8988T (cell line): ENCODE measurements around the gene MACROD2.
"Not testable (repeated sequence)": the region's sequence is repeated elsewhere in the genome, so short reads cannot be mapped to it uniquely, and the experiment has no call there.

Experiments used
- DNase-seq: peaks from one replicate; pipeline ENCODE4 v3.0.0; 2011

MACROD2 gene

DNA sequence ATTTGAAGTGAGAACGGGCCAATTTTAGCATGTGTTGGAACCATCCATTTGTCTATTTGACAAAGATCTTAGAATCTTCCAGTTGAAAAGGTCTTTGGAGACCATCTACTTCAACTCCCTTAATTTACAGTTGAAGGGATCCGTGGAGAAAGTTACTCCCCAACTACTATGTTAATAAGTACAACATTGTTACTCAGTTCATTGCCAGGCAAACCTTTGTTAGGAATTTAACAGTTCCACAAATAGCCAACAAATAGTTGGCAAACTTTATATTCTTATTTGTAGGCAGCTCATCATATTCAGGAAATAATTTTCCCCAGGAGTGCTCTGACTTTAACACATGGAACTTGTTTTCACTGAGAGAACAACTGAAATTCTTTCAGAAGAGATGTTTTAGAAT is 423.1 kb downstream of the MACROD2 start:
- DNase-seq: no peak

DNA sequence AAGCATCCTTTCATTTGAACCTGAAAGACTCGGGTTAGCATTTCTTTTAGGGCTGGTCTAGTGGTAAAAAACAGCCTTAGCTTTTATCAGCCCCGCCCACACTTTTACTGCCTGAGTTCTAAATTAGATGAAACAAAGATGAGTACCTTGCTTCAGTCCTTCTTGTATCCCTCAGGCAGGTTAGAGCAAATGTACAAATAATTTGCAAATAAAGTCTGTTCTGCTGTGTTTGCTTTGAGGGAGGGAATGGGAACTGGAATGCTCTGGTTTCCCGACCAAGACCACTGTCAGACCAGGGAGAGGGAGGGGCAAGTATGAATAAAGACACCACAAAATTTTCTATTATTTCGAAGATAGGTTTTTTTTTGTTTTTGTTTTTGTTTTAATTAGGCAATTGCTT is 427.6 kb downstream of the MACROD2 start:
- DNase-seq: no peak

DNA sequence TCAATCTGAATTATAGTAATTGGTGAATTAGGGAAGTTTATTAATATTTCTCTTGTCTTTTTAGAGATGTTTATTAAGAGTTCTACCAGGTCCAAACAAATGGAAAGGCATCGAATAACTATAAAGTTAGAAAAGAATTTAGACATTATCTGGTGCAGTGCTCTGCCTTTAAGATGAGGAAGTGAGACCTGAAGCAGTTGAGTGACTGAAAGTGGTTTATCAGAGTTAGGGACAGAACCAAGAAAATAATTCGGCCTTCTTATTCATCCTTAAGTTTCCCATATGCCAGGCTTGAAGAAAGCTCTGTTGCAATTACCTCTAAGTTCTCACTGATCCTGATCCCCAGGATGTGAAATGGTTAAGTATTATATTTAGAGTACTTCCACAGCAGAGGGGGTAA is 436.3 kb downstream of the MACROD2 start:
- DNase-seq: no peak

DNA sequence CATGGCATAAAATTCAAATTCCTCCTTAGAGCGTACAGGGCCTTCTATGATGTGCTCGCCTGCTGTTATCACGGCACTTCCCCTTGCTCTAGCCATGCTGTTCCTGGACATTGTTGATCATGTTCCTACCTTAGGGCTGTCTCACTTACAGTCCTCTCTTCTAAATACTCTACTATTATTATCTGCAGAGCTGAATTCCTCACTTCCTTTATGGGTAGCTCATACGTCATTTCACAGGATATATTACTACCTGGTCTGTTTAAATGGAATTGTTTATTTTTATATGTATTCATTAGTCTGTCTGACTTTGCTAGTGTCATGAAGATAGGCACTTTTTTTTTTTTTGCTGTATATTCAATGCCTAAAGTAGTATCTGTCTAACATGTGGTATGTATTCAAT is 436.8 kb downstream of the MACROD2 start:
- DNase-seq: no peak

DNA sequence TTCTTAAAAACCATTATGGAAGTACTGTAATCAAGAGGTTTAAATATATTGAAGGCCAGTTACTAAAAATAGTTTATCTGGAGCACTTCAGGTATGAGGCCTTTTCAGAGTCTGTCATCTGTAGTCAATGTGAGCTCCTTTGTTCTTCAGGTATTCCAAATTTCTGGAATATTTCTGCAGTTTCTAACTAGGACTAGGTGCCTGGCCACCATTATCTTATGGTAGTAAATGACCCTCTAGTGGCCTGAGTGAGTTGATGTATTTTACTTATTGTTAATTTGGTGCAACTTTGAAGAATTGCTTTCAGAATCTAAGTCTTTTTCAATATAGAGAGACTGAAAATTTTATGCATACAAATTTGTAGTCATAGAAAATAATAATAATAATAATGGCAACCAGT is 437.3 kb downstream of the MACROD2 start:
- no peak for DNase-seq

DNA sequence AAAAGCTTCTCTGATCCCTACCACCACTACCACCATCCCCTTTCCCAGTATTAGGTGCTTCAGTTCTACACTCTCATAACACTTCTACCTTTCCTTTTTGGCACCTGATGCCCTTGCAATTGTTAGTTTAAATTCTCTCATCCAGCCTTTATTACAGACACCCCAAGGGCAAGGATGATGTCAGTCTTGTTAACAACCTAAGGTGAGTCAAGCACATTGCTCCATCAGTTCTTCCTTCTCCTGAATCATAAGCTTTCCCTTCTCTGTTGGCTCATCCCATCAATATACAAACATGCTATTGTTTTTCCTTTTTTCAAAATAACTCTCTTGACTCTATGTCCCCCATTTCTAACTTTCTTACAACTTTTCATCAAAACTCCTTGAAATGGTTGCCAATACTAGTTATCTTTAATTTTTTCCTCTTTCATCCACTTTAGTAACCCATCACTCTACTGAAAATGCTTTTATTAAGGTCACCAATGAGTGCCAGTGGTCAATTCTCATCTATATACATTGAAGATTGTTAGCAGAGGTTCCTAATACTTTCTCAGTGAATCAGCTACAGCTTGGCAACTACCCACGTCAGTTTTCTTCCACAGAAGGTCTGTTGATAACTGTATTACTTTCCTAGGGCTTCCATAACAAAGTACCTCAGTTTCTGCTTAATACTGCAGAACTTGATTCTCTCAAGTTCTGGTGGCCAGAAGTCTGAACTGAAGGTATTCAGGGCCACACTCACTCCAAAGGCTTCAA is 439.2 kb downstream of the MACROD2 start:
- DNase-seq: no peak

DNA sequence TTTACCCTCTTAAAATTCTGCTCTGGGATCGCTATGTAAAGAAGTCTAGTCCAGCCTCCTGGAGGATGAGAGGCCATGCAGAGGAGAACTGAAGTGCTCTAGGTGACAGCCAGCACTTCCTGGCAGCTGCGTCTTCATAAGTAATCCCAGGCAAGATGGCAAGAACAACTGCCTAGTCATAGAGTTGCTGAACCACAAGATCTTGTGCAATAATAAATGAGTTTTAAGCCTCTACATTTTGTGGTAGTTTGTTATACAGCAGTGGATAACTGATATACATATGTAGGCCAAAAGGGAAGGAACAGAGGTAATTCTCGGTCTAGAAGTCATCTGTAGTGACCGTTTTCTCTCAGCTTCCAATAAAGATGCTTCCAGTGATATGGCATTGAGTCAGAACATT is 445.9 kb downstream of the MACROD2 start:
- no peak for DNase-seq

DNA sequence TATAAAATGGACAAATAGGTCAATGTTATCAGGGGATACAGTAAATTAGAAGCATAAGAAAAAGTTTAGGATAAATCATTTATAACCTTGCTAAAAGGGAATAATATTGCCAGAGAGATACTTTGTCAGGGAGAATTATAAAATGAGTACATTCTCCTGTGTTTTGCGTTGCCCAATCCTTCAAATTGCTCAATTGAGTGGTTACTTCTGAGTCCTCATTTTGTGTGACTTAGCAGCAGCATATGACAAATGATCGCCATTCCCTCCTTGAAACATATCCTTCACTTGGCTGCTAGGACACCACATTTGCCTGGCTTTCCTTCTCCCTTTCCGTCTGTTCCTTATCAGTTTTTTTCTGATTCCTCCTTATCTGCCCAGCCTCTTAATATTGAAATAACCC is 448.8 kb downstream of the MACROD2 start:
- no peak for DNase-seq

DNA sequence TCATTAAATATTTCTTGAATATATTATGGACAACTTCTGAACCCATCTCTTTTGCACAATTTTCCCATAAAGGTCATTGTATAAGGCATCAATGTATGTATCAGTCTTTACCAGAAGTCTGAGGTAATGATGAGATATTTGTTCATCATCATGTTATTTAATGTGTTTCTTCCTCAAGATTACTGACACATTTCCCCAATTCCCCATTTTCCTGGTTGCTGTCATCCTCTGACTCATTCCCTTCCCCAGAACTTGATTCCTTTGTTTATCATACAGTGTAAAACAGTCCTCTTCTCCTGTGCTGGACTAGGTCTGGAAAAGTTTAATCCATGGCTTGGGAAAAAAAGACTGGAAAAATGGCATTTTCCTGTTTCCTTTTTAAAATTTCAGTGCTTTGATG is 450.0 kb downstream of the MACROD2 start:
- no peak for DNase-seq

DNA sequence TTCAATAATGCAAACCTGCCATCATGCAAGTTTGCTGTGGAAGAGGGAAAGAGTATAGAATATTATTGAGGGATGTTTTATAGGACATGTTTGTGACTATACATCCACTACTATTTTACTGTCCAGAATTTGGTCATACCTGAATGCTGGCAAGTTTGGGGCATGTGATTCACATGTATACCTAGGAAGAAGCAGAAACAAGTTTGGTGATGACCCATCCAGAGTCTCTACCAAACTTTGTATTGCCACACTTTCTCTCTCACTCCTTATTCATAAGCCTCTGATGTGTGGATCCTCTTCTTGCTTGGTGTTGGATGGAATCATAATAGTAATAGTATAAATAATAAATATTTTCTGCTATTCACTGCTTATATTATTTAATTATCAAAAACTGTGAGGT is 450.6 kb downstream of the MACROD2 start:
- DNase-seq: no peak

DNA sequence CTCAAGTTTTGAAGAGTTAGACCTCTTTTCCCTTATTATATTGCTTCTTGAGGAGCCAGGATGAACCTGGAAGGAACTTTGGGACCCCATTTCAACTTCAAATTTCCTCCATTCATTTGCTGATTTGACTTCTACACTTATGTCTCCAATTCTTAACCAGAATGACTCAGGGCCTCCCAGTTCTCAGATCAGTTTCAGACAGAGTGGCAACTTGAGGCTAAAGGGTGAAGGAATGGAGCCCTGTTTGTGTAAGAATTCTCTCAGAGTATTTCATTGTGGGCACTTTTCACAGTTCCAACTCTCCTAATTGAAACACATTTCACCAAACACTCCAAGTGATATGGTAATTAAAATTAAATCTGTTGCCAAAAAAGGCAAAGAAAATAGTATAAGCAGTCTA is 451.1 kb downstream of the MACROD2 start:
- DNase-seq: no peak

DNA sequence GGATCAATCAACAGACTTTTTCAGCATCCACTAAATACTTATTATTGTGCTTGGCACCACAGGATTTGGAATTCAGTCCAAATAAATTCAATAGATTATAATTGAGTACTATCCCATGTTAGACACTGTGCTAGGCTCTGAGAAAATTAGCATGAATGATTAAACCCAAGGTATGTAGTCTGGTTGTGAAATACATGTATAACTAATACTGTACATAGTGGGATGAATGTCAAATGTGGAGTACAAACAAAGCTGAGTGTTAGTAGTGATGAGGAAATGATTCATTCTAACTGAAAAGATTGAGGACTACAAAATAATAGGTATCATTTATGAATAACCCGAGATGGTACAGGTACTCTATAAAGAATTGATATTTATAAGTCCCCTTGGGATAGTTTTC is 454.0 kb downstream of the MACROD2 start:
- DNase-seq: no peak

DNA sequence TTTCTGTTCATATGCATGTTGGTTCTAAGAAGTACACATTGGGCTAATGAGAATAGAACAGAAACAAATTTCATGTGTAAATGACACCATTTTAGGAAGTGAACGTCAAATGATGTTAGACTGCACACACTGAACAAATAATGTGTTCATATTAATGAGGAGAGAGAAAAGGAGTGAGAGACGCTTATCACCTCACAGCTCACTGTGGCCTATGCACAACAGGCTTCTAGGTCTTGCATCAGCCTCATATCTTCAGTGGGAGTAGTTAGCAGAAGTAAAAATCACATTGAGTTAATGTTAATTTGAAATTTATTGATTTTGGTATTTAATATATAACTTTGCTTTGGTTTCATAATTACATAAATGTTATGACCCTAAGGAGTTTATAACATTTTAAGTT is 454.9 kb downstream of the MACROD2 start:
- no peak for DNase-seq

DNA sequence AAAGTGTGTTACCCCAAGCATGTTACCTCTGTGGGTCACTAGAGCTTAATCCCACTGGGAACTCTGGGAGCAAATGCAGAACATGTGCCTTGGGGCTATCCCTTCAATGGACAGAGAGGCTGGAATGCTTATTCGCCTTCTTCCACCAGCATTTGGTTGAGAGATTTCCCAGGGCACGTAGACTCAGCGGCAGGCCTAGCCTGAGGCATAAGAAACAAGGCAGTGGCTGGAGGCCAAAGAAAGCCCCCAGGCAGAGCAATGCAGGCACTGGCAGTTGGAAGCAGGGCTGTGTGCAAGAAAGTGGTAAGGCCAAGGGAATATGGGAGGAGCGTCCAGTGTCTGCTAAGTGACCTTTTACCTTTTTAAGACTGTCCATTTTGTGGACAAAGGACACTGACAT is 456.1 kb downstream of the MACROD2 start:
- no peak for DNase-seq

DNA sequence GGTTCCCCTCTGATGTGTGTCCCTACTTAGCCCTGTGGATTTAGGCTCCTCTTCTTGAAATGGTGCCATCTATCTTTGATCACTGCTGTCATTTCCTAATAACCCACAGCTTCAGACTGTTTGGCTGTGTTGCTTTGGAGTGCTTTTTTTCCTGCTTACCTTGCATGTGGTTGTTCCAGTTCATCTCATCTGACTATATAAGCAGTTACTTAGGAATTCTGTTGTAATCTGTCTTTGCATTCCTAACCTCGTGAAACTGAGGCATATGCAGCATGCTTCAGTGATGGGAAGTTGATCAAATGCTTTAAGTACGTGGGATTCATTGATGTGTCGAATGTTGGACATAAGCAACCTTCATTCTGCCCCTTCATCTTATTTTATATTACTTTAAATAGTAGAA is 457.9 kb downstream of the MACROD2 start:
- no peak for DNase-seq

DNA sequence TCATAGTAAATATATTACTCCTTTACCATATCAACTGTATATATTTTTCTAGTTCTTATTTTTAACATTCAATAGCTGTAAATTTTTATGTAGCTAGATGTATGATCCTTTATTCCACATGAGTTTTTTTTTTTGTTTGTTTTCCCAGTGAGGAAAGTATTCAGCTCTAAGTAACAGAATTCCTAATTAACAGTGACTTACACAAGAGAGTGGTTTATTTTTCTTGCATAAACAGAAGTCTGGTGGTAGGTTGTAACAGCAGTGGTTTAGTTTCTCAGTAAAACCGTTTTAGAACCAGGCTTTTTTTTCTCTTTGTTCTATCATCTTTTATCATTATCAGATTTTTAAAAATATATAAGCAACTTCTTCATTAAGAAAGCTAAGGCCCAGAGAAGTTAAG is 459.0 kb downstream of the MACROD2 start:
- no peak for DNase-seq

DNA sequence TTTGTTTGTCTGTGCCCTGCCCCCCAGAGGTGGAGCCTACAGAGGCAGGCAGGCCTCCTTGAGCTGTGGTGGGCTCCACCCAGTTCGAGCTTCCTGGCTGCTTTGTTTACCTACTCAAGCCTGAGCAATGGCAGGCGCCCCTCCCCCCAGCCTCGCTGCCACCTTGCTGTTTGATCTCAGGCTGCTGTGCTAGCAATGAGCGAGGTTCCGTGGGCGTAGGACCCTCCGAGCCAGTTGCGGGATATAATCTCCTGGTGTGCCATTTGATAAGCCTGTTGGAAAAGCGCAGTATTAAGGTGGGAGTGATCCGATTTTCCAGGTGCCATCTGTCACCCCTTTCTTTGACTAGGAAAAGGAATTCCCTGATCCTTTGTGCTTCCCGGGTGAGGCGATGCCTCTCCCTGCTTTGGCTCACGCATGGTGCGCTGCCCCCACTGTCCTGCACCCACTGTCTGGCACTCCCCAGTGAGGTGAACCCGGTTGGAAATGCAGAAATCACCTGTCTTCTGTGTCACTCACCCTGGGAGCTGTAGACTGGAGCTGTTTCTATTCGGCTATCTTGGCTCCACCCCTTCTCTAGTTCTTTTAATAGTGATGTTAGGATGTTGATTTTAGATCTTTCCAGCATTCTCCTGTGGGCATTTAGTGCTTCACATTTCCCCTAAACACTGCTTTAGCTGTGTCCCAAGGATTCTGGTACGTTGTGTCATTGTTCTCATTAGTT is 471.9 kb downstream of the MACROD2 start:
- not testable (repeated sequence) for DNase-seq

DNA sequence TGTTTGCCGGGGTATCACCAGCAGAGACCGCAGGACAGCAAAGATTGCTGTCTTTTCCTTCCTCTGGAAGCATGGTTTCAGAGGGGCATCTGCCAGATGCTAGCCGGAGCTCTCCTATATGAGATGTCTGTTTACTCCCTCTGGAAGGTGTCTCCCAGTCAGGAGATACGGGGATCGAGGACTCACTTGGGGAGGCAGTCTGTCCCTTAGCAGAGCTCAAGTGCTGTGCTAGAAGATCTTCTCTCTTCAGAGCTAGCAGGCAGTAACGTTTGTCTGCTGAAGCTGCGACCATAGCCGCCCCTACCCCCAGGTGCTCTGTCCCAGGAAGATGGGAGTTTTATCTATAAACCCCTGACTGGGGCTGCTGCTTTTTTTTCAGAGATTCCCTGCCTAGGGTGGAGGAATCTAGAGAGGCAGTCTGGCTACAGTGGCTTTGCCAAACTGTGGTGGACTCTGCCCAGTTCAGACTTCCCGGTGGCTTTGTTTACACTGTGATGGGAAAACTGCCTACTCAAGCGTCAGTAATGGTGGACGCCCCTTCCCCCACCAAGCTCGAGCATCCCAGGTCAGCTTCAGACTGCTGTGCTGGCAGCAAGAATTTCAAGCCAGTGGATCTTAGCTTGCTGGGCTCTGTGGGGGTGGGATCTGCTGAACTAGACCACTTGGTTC is 475.0 kb downstream of the MACROD2 start:
- no peak for DNase-seq

DNA sequence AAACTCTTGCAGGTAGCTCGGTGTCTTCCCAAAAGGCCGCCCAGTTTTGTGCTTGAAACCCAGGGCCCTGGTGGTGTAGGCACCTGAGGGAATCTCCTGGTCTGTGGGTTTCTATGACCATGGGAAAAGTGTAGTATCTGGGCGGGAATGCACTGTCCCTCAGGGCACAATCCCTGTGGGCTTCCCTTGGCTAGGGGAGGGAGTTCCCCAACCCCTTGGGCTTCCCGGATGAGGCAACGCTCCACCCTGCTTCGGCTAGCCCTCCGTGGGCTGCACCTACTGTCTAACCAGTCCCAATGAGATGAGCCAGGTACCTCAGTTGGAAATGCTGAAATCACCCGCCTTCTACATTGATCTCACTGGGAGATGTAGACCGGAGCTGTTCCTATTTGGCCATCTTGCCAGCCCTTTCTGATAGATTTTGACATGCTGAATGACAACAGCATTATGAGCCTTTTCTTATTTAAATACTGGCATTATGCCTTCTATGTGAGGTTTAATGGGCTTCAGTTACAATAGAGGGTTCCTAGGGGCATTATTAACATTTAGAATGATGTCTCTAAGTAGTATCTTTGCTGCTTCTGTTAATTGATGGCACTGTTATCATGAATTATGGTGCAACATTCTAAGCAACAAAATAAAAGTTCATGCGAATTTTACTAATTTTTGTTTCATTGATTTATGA is 475.8 kb downstream of the MACROD2 start:
- no peak for DNase-seq

DNA sequence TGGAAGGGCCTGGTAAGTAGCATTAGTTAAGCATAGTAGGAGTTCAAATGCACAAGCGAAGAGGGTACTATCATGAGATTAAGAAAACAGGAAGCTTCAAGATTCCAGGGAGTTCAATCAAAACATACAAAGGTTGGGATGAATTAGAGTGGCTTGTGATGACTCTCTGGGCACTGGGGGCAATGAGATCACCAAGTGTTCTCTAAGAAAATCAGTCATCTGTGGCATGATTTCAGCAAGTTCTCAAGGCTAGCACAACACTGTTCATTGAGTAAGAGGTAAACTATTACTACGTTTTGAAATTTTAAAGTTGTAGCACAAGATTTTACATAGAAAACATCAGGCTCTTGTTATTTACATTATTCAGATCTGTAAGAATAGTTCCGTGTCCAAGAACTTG is 481.8 kb downstream of the MACROD2 start:
- DNase-seq: no peak

DNA sequence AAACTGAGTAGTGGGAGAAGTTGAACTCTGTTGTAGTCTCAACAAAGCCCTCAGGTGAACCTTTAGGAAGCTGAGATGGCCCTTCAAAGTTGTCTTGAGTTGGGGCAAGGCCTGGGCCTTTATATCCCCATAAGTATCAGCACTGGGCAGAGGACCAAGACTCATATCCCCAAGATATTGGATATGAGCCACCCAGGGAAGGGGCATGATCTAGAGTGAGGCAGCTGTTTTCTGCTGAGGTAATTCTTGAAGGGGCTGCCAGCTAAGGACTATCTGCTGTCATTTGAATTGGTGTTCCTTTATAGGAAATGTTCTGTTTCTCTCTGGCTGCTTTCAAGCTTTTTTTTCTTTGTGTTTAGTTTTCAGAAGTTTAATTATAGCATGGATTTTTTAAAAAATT is 482.8 kb downstream of the MACROD2 start:
- DNase-seq: no peak

DNA sequence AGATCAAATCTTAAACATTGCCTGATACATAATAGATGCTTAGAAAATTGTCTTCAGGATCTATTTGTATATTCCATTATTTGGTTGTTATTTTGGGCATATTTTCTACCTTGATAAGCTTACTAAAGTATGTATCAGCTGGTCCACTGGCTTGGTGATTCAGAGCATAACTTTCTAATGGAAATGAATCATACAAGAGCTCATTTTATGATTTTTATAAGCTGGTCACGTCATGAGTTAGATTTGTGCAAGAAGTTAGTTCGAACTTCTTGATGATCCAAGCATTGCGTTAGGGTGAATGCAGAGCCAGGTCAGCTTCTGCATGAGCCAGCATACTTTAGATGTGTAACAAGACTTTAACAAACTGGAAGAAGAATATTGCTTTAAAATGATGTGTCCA is 486.5 kb downstream of the MACROD2 start:
- DNase-seq: no peak

DNA sequence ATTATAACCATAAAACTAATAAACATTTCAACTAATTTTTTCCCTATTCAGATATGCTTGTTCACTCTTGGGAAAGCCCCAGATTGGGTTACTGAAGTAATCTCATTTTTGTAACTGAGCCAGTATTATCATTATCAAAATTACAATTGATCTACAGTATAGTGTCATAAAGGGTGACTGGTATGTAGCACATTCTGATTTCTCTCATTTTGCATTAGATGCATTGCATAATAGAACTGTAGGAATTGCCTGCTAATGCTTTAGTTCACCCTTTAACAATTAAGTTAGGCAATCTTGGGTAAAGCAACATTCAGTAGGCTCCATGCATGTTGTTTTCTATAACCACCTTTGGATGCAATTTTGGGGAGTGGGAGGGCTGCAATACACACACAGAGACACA is 492.9 kb downstream of the MACROD2 start:
- DNase-seq: no peak
